Neuronal stem cell (in vitro differentiated cells): ENCODE data around the gene ZBTB20.

Experiments
- DNase-seq: peaks from one replicate; pipeline ENCODE4 v3.0.0-alpha.2; 2013; ENCODE audit warnings: low spot score
- H2AFZ ChIP-seq: one replicate; pipeline ENCODE4 v1.6.1; 2013; ENCODE audit warnings: mild to moderate bottlenecking, low read length, inconsistent platforms
- H2AK5ac ChIP-seq: 2 replicates; pipeline ENCODE4 v1.6.1; 2013; ENCODE audit warnings: low read depth, mild to moderate bottlenecking, inconsistent platforms, low read length, moderate library complexity, mixed read lengths
- H2BK120ac ChIP-seq: 2 replicates; pipeline ENCODE4 v1.6.1; 2013; ENCODE audit warnings: low read depth, mild to moderate bottlenecking, inconsistent platforms, low read length, moderate library complexity, mixed read lengths
- H2BK12ac ChIP-seq: one replicate; pipeline ENCODE4 v1.6.1; 2013; ENCODE audit warnings: low read length, inconsistent platforms
- H2BK15ac ChIP-seq: 2 replicates; pipeline ENCODE4 v1.6.1; 2013; ENCODE audit warnings: mild to moderate bottlenecking, low read length, inconsistent platforms, mixed read lengths
- H2BK5ac ChIP-seq: one replicate; pipeline ENCODE4 v1.6.1; 2013; ENCODE audit warnings: inconsistent platforms, mild to moderate bottlenecking, low read length, moderate library complexity
- H3K14ac ChIP-seq: one replicate; pipeline ENCODE4 v1.6.1; 2013; ENCODE audit warnings: low read length, inconsistent platforms
- H3K18ac ChIP-seq: 2 replicates; pipeline ENCODE4 v1.6.1; 2013; ENCODE audit warnings: low read length, inconsistent platforms
- H3K23ac ChIP-seq: 2 replicates; pipeline ENCODE4 v1.6.1; 2013; ENCODE audit warnings: low read depth, mild to moderate bottlenecking, mixed read lengths, low read length, inconsistent platforms; ENCODE audit not compliant: poor library complexity
- H3K27ac ChIP-seq: replicated peaks from 3 replicates; pipeline ENCODE4 v1.5.1; 2013; ENCODE audit warnings: low read length, inconsistent platforms
- H3K27me3 ChIP-seq, 3 experiments: 2 replicates each; pipeline ENCODE4 v1.6.1; 2013; ENCODE audit warnings: low read length in 3 of 3, mild to moderate bottlenecking in 2 of 3, inconsistent platforms in 1 of 3, low read depth in 1 of 3, mixed read lengths in 1 of 3, moderate library complexity in 1 of 3; ENCODE audit not compliant: control insufficient read depth in 3 of 3, insufficient read depth in 3 of 3
- H3K36me3 ChIP-seq, 2 donors: replicated peaks in 1 of 2; 2 replicates each; pipeline ENCODE4 v1.6.1; 2013; ENCODE audit warnings: low read length in 2 of 2; ENCODE audit not compliant: control insufficient read depth in 2 of 2, insufficient read depth in 2 of 2
- H3K4ac ChIP-seq: 2 replicates; pipeline ENCODE4 v1.6.1; 2013; ENCODE audit warnings: inconsistent platforms, mild to moderate bottlenecking, low read length, moderate library complexity
- H3K4me1 ChIP-seq, 2 donors: 1 replicate in 1 of 2; 2 replicates in 1 of 2; pipeline ENCODE4 v1.6.1; 2013; ENCODE audit warnings: low read length in 2 of 2, low read depth in 1 of 2; ENCODE audit not compliant: control insufficient read depth in 2 of 2, insufficient read depth in 1 of 2
- H3K4me2 ChIP-seq: one replicate; pipeline ENCODE4 v1.6.1; 2013; ENCODE audit warnings: mild to moderate bottlenecking, low read length, inconsistent platforms; ENCODE audit not compliant: insufficient read depth, poor library complexity, severe bottlenecking
- H3K4me3 ChIP-seq, 2 donors: 2 replicates each; pipeline ENCODE4 v1.5.1; 2013; ENCODE audit warnings: low read length in 2 of 2, mild to moderate bottlenecking in 2 of 2, inconsistent platforms in 1 of 2, moderate library complexity in 1 of 2
- H3K79me1 ChIP-seq: one replicate; pipeline ENCODE4 v1.6.1; 2013; ENCODE audit warnings: low read depth, mild to moderate bottlenecking, inconsistent platforms, low read length, moderate library complexity
- H3K9ac ChIP-seq: one replicate; pipeline ENCODE4 v1.6.1; 2013; ENCODE audit warnings: mild to moderate bottlenecking, low read depth, low read length, inconsistent platforms; ENCODE audit not compliant: poor library complexity
- H3K9me3 ChIP-seq, 2 donors: replicated peaks in 1 of 2; 2 replicates each; pipeline versions ENCODE3 to v1.6.1; 2013; ENCODE audit warnings: low read length in 2 of 2, mild to moderate bottlenecking in 2 of 2, inconsistent platforms in 1 of 2, low read depth in 1 of 2, mixed read lengths in 1 of 2, moderate library complexity in 1 of 2; ENCODE audit not compliant: control insufficient read depth in 2 of 2, insufficient read depth in 1 of 2
- H4K8ac ChIP-seq: one replicate; pipeline ENCODE4 v1.6.1; 2013; ENCODE audit warnings: low read depth, mild to moderate bottlenecking, inconsistent platforms, low read length, moderate library complexity
- H4K91ac ChIP-seq: one replicate; pipeline ENCODE4 v1.6.1; 2013; ENCODE audit warnings: low read length, low read depth, mild to moderate bottlenecking, inconsistent platforms; ENCODE audit not compliant: poor library complexity
- WGBS, 2 donors: extraction: QIAGEN DNeasy Blood & Tissue Kit; methylation state at CpG; one replicate each; pipeline ENCODE4 v1.1.7; 2013; ENCODE audit warnings: missing lambda C conversion rate in 2 of 2, mixed read lengths in 1 of 2; ENCODE audit not compliant: insufficient read length in 2 of 2, insufficient replicate concordance in 1 of 2; ENCODE audit errors: extremely low coverage in 2 of 2; 5-methylcytosine and 5-hydroxymethylcytosine counted together

ZBTB20 gene

GRCh38 chr3:114336857-114337256 is 810.2 kb downstream of the ZBTB20 start:
- H3K4me1 ChIP-seq: peaks cover 5 to 6% of the 10 kb centered on the region in 2 donors
- H3K14ac ChIP-seq: no peak overlapping the region
- DNase-seq: no peak
- no peak overlapping the region for H2BK12ac ChIP-seq
- H4K91ac ChIP-seq: no peak overlapping the region
- H4K8ac ChIP-seq: no peak overlapping the region
- H3K23ac ChIP-seq: no peak overlapping the region
- no peak overlapping the region for H2AK5ac ChIP-seq
- H3K27me3 ChIP-seq: no peaks in the 10 kb centered on the region
- no peak overlapping the region for H2BK15ac ChIP-seq
- H2AFZ ChIP-seq: no peak overlapping the region
- H3K18ac ChIP-seq: no peak overlapping the region
- no peak overlapping the region for H3K4me3 ChIP-seq
- no peak overlapping the region for H2BK120ac ChIP-seq
- peaks cover 1 to 13% of the 10 kb centered on the region in 2 donors for H3K36me3 ChIP-seq
- H2BK5ac ChIP-seq: no peak overlapping the region
- no peak overlapping the region for H3K9ac ChIP-seq
- no peak overlapping the region for H3K4ac ChIP-seq
- H3K9me3 ChIP-seq: peaks cover 0 to 8% of the 10 kb centered on the region in 2 donors
- no peak overlapping the region for H3K4me2 ChIP-seq
- H3K79me1 ChIP-seq: no peaks in the 10 kb centered on the region
- no CpG with 5 or more reads among the region's 3 CpGs for WGBS, 2 donors
- H3K27ac ChIP-seq: no peak overlapping the region

- H2BK5ac ChIP-seq: no peak overlapping the region
- H3K4me1 ChIP-seq: peaks cover 5 to 6% of the 10 kb centered on the region in 2 donors
- H3K9ac ChIP-seq: no peak overlapping the region
- H3K27me3 ChIP-seq: no peaks in the 10 kb centered on the region
- WGBS, 2 donors: no CpG with 5 or more reads among the region's 1 CpG
- no peak overlapping the region for H4K8ac ChIP-seq
- H3K36me3 ChIP-seq: peaks cover 1 to 13% of the 10 kb centered on the region in 2 donors
- no peak overlapping the region for H2AK5ac ChIP-seq
- H4K91ac ChIP-seq: no peak overlapping the region
- no peak overlapping the region for H2BK12ac ChIP-seq
- no peak overlapping the region for H2BK120ac ChIP-seq
- H3K27ac ChIP-seq: no peak overlapping the region
- no peak overlapping the region for H3K4ac ChIP-seq
- H3K4me3 ChIP-seq: no peak overlapping the region
- no peak overlapping the region for H2BK15ac ChIP-seq
- peaks cover 0 to 12% of the 10 kb centered on the region in 2 donors for H3K9me3 ChIP-seq
- no peak overlapping the region for H3K4me2 ChIP-seq
- no peak overlapping the region for H2AFZ ChIP-seq
- no peak overlapping the region for H3K18ac ChIP-seq
- no peak overlapping the region for H3K14ac ChIP-seq
- DNase-seq: no peak
- no peak overlapping the region for H3K23ac ChIP-seq
- no peaks in the 10 kb centered on the region for H3K79me1 ChIP-seq
Observed at GRCh38 chr3:114336122-114336697, 810.9 kb downstream of the ZBTB20 start.

GRCh38 chr3:114333923-114334240 is 813.2 kb downstream of the ZBTB20 start:
- H3K18ac ChIP-seq: no peak overlapping the region
- peaks cover 5 to 6% of the 10 kb centered on the region in 2 donors for H3K4me1 ChIP-seq
- no peak overlapping the region for H2BK120ac ChIP-seq
- H3K14ac ChIP-seq: no peak overlapping the region
- no peaks in the 10 kb centered on the region for H3K79me1 ChIP-seq
- no peak overlapping the region for H3K27ac ChIP-seq
- DNase-seq: no peak
- no peak overlapping the region for H2BK12ac ChIP-seq
- H3K4ac ChIP-seq: no peak overlapping the region
- H2BK15ac ChIP-seq: no peak overlapping the region
- H3K9ac ChIP-seq: no peak overlapping the region
- no peak overlapping the region for H3K4me3 ChIP-seq
- no peak overlapping the region for H2AK5ac ChIP-seq
- peaks cover 0 to 9% of the 10 kb centered on the region in 2 donors for H3K36me3 ChIP-seq
- no peak overlapping the region for H3K23ac ChIP-seq
- H2AFZ ChIP-seq: no peak overlapping the region
- WGBS, 2 donors: no CpG with 5 or more reads among the region's 2 CpGs
- no peak overlapping the region for H2BK5ac ChIP-seq
- H3K4me2 ChIP-seq: no peak overlapping the region
- H4K91ac ChIP-seq: no peak overlapping the region
- no peak overlapping the region for H4K8ac ChIP-seq
- no peaks in the 10 kb centered on the region for H3K27me3 ChIP-seq
- peaks cover 0 to 12% of the 10 kb centered on the region in 2 donors for H3K9me3 ChIP-seq

- H3K27ac ChIP-seq: no peak overlapping the region
Observed at GRCh38 chr3:114333180-114333922, 813.7 kb downstream of the ZBTB20 start.

More at GRCh38 chr3:114333180-114333922, 813.7 kb downstream of the ZBTB20 start:
- Histone ChIP-seq H3K9me3 (peaks cover 0 to 10% of the 10 kb centered on the region in 2 donors), H3K27me3 (no peaks in the 10 kb centered on the region), H4K8ac (no peak overlapping the region), H2BK120ac (no peak overlapping the region), H3K4me1 (peaks cover 5 to 6% of the 10 kb centered on the region in 2 donors), H2BK15ac (no peak overlapping the region), H3K23ac (no peak overlapping the region), H3K14ac (no peak overlapping the region), H3K18ac (no peak overlapping the region), H3K4me3 (no peak overlapping the region), H2BK5ac (no peak overlapping the region), H3K9ac (no peak overlapping the region), H2AK5ac (no peak overlapping the region), H3K36me3 (peaks cover 0 to 4% of the 10 kb centered on the region in 2 donors), H2BK12ac (no peak overlapping the region), H3K4me2 (no peak overlapping the region), H3K4ac (no peak overlapping the region), H4K91ac (no peak overlapping the region), H3K79me1 (no peaks in the 10 kb centered on the region), H2AFZ (no peak overlapping the region)
- WGBS, 2 donors: no CpG with 5 or more reads among the region's 4 CpGs
- DNase-seq: no peak
